Stimulated activated CD4-positive, alpha-beta T cell treated with anti-CD3 and anti-CD28 coated beads, Interleukin-15, amount 100 ng/mL, for 24 hours (primary cell): ENCODE data around the gene COL19A1.
A peak's percentile ranks its signal among the peaks of the same experiment; 100 is the strongest.
"Not testable (repeated sequence)": the region's sequence is repeated elsewhere in the genome, so short reads cannot be mapped to it uniquely, and the experiment has no call there.

Experiments used
- DNase-seq: peaks from one replicate; pipeline ENCODE4 v3.0.0-alpha.2; 2020

The COL19A1 gene

GRCh38 chr6:69866351-69866769 is at the start of gene COL19A1:
TSS of gene COL19A1 (plus strand) at chr6:69866556. CDS start at chr6:69879568, 13,012 bp downstream.
- peak; percentile 37 for DNase-seq

DNA sequence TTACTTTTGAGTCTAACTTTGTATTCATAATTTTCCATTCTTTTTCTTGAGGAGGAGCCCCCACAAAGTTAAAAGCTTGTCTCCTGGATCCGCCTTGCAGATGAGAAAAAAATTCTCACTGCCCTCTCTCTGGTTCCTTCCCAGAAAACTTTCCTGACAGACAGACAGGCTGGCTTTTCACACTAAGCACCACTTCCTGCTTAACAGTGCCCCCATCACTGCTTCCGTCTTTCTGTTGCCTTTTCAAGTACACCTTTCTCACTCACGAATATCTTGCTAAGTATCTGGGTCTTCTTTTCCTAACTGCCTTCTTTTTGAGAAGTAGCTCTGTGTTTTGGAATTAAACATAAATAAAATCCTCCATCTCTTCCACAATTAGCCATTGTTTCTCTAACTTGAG is 49.8 kb upstream of the COL19A1 start:
- DNase-seq: no peak

DNA sequence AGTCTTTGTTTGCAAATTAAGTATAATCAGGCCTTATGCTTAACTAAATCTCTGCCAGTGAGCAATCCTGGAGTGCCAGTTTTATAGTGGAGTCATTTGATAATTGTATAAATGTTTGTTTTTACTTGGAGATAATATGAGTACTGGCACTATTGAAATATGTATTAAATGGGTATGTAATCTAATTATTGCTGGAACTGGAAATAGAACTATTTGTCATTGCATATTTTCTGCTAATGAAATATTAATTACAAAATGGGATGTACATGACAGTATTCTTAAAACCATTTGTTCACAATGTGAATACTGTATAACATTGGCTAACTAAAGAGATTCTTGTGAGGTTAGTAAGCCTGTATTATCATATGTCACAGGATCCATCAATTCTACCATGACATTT is 49.0 kb upstream of the COL19A1 start:
- no peak for DNase-seq

- no peak for DNase-seq
Measured at GRCh38 chr6:69818223-69818930, 48.0 kb upstream of the COL19A1 start.

DNA sequence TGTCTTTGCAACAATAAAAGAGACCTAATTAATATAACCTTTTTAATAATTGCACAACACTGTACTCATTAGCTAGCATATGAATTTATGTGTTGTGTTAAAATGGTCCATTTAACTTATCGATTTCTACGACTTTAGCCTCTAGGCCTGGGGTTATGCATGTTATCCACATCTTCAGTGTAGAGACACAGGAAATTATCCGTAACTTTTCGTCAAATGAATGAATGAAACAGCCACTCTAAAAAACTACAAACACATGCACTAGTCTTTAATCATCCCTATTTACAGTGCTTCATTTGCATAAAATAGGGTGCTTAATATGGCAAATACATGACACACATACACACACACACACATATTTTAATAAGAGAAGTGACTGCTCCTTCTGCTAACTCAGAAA is 47.2 kb upstream of the COL19A1 start:
- no peak for DNase-seq

DNA sequence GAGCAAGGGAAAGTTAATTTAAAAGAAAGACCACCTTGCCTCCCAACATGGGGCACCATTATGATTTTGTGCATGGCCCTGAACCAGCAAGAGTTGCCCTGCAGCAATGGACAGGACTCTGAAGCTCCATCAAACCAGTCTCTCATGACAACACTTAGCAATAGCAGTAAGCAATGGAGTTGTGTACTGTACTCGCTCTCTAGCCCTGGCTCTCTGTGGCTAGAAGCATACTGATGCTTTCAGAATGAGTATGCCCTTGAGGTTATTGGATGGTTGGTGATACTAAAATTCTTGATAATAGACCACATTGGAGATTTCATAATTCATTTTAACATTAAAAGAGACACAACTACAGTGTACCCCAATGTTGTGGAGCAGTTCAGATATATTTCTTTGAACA is 46.3 kb upstream of the COL19A1 start:
- no peak for DNase-seq

- DNase-seq: no peak
Measured at GRCh38 chr6:69820438-69820837, 45.9 kb upstream of the COL19A1 start.

DNA sequence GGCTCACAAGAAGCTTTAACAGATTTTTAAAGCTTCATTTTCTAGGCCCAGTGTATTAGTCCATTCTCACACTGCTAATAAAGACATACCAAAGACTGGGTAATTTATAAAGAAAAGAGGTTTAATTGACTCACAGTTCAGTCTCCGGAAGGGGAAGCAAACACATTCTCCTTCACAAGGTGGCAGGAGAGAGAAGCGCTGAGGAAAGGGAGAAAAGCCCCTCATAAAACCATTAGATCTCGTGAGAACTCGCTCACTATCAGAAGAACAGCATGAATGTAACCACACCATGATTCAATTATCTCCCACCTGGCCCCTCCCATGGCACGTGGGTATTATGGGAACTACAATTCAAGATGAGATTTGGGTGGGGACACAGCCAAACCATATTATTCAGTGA is 42.0 kb upstream of the COL19A1 start:
- DNase-seq: not testable (repeated sequence)

GRCh38 chr6:69825904-69826303 is 40.5 kb upstream of the COL19A1 start:
- DNase-seq: no peak

DNA sequence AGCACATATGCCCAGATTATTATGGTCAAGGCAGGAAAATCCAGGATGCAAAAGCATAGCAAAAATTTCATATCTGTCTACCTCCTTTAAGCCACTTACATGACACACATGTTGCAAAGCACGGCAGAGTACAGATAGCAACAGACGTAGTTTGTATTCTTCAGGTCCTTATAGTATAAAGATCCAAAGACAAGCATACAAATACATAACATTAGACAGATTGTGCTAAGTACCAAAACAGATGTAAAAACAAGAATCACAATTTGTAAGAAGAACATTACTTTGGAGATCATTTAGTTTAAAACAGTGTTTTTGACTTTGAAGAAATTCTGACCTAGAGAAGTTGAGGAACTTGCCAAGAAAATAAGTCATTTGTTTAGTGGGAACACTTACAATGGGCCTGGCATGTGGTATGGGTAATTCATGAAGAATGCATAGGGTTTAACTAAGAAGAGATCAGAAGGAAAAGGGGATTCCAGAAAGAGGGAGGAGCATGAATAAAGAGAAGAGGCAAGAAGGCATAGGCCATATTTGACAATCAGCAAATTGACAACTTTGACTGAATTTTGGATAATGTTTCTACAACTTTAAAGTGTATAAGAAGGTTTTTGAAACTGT is 39.0 kb upstream of the COL19A1 start:
- DNase-seq: no peak

GRCh38 chr6:69832558-69832957 is 33.8 kb upstream of the COL19A1 start:
- no peak for DNase-seq

- no peak for DNase-seq
Measured at GRCh38 chr6:69835414-69836179, 30.8 kb upstream of the COL19A1 start.

- DNase-seq: no peak
Measured at GRCh38 chr6:69841862-69842261, 24.5 kb upstream of the COL19A1 start.

GRCh38 chr6:69843189-69843588 is 23.2 kb upstream of the COL19A1 start:
- DNase-seq: no peak

DNA sequence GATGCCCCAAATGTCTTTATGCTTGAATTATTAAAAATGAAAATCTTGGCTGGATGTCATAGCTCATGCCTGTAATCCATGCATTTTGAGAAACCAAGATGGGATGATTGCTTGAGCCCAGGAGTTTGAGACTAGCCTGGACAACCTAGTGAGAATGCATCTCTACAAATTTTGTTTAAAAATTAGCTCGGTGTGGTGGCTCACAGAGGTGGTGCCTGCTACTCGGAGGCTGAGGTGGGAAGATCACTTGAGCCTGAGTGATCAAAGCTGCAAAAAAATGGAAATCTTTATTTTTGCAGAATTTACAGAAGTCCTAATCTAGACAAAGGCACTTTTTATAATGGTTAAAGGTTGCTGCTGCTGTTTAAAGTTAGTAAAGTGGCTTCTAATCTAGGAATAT is 20.0 kb upstream of the COL19A1 start:
- DNase-seq: no peak

DNA sequence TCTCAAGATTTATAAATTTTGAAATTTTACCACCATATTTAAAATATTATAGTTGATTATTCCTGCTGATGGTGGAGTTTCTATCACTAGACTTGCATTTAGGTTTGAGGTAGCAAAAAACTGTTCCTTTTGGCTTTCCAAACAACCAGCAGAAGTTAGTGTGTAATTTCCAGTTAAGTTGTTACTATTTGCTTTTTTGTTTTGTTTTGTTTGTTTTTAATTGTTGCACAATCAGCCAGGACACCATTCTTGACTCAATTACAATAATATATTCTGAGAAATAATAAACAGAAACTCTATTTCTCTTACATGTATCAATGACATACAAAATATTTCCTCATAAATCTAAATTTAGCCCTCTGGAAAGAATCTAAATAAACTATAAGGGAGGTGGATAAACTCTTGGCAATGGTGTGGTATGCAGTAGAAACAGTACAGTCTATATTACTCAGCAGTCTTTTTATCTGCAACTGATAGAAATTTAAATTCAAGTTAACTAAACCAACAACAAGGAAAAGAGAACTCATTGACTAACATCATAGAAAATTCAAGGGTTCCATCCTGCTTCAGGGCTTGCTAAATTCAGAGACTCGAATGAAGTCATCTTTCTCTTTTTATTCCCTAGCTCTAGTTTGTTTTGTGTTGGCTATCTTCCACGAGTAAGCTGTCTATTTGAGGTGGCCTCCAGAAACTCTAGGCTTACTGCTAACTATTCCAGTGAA is 19.4 kb upstream of the COL19A1 start:
- no peak for DNase-seq

DNA sequence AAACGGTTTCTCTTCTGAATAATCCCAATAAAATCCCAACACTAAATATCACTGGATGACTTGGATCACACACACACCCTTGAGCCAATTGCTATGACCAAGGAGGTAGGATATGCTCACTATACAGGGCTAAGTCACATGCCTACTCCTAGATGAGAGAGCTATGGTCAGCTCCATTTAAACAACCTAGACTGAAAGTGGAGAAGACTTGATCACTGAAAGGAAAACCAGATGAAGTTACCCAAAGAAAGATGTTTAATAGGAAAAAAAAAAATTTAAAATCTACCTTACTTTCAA is 18.9 kb upstream of the COL19A1 start:
- DNase-seq: no peak

GRCh38 chr6:69848552-69848951 is 17.8 kb upstream of the COL19A1 start:
- no peak for DNase-seq

- DNase-seq: no peak
Measured at GRCh38 chr6:69852706-69853105, 13.7 kb upstream of the COL19A1 start.

DNA sequence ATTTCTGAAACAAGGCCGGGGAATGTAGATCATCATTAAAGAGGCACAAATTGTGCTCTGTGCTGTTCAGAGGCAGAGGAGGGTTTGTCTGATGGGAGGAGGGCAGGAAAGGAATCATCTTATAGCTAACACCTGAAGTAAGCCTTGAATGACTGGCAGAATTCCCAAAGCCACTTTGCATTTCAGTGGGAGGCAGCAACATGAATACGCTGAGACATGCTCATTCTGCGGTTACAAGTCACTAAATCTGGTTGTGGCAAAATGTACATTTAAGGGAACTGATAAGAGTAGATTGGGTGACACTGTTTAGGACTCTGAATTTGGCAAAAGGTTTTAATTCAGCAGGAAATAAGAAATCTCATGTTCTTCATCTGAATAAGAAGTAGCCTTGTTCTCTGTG is 4.4 kb upstream of the COL19A1 start:
- no peak for DNase-seq

GRCh38 chr6:69863766-69864165 is 2.6 kb upstream of the COL19A1 start:
- DNase-seq: no peak

DNA sequence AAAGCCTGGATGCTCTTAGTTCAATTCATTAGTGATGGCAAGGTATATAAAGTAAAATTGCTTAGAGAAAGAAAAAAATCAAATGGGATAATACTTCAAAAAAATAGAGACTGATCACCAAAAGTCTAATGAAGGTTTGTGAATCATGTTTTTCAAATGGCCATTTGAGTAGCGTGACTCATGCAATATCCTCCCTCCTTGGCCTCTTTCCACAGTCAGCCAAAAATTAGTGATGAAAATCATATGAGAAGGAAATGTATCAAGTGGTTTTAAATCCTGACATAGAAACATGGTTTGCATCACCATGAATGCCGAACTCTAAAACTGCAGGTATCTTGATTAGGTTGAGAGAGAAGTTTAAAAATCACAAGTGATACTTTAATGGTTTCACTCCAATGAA is 1.2 kb upstream of the COL19A1 start:
- no peak for DNase-seq

- peak; percentile 73 for DNase-seq
Measured at GRCh38 chr6:69866770-69867638, 648 bp downstream of the COL19A1 start.
